Effector memory CD4-positive, alpha-beta T cell (primary cell): ENCODE measurements around the gene MYLIP.

Source experiments
- DNase-seq, 3 donors: peaks; one replicate each; pipeline ENCODE4 v3.0.0-alpha.2; 2020
- H3K27ac ChIP-seq: 2 replicates; pipeline ENCODE4 v1.7.0; 2013; ENCODE audit warnings: mild to moderate bottlenecking, low read length, moderate library complexity; ENCODE audit not compliant: insufficient read depth, poor library complexity, severe bottlenecking
- H3K27me3 ChIP-seq: replicated peaks from 2 replicates; pipeline ENCODE4 v1.7.0; 2013; ENCODE audit warnings: mild to moderate bottlenecking, low read length; ENCODE audit not compliant: insufficient read depth, control insufficient read depth, poor library complexity, severe bottlenecking
- H3K36me3 ChIP-seq: 2 replicates; pipeline ENCODE4 v1.7.0; 2013; ENCODE audit warnings: mild to moderate bottlenecking, low read length, moderate library complexity; ENCODE audit not compliant: control insufficient read depth, insufficient read depth
- H3K4me1 ChIP-seq: 2 replicates; pipeline ENCODE4 v1.7.0; 2013; ENCODE audit warnings: low read length, mild to moderate bottlenecking; ENCODE audit not compliant: control insufficient read depth, insufficient read depth, poor library complexity, severe bottlenecking
- H3K4me3 ChIP-seq: 2 replicates; pipeline ENCODE4 v1.7.0; 2013; ENCODE audit warnings: low read length, low read depth, mild to moderate bottlenecking; ENCODE audit not compliant: insufficient read depth, poor library complexity, severe bottlenecking
- H3K9me3 ChIP-seq: 2 replicates; pipeline ENCODE4 v1.7.0; 2013; ENCODE audit warnings: mild to moderate bottlenecking, low read length, moderate library complexity; ENCODE audit not compliant: control insufficient read depth

Gene MYLIP

DNA sequence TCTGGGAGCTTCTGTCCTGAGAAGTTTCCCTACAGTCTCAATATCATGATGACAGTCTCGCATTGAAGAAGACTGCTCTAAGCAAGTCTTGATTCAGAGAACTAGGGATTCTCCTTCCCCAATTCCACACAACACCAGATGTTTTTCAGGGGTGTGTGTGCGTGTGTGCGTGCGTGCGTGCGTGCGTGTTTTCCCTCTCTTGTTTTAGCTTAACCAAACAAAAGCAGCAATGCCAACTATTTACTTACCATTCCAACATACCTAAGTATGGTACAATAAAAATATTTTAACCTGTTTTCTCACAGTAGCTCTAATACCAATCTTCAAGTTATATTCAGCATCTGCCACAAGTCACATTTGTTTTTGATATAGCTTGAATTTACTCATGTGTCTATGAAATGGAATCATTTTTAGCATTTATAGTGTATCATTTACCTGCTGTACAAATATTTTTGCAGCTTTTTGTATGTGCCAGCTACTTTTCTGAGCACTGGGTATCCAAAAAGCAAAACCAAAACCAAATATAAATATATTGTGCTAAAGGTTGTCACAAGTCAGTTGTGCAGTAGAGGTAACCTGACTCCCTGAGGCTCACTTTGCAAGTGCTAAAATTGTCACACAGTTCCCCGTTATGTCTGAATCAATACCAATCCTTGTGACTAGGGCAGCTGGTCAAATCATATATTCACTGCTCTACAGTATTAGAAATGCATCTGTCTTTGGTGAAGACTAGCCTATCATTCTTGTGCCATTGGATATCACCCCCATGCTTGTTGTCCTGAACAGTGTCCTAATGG is 21.7 kb upstream of the MYLIP start:
- H3K4me1 ChIP-seq: no peaks in the 10 kb centered on the region

DNA sequence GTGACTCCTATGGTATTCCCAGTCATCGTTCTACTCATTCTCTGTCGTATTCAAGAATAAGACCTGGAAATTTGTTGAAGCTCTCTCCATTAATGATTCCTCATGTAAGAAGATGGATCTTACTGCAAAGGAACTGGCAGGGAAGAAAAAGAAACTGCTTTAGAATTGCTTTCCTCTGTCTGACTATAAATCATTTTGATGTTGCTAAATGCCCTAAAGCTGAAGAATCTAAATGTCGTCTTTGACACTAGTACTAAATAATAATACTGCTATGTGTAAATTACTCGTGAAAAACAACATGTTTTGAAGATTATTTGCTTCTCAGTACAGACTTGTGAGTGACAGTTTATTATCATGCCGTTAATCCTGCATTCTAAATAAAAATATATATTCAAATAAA is 20.5 kb upstream of the MYLIP start:
- DNase-seq: no peak
- no peaks in the 10 kb centered on the region for H3K4me1 ChIP-seq
- no peaks in the 10 kb centered on the region for H3K36me3 ChIP-seq
- H3K9me3 ChIP-seq: no peaks in the 10 kb centered on the region
- H3K27me3 ChIP-seq: no peaks in the 10 kb centered on the region
- no peak overlapping the region for H3K4me3 ChIP-seq
- H3K27ac ChIP-seq: no peak overlapping the region

More for the DNA sequence above, 21.7 kb upstream of the MYLIP start:
- Histone ChIP-seq H3K27ac (no peak overlapping the region), H3K27me3 (no peaks in the 10 kb centered on the region), H3K4me3 (no peak overlapping the region), H3K9me3 (no peaks in the 10 kb centered on the region), H3K36me3 (no peaks in the 10 kb centered on the region)
- DNase-seq: no peak

DNA sequence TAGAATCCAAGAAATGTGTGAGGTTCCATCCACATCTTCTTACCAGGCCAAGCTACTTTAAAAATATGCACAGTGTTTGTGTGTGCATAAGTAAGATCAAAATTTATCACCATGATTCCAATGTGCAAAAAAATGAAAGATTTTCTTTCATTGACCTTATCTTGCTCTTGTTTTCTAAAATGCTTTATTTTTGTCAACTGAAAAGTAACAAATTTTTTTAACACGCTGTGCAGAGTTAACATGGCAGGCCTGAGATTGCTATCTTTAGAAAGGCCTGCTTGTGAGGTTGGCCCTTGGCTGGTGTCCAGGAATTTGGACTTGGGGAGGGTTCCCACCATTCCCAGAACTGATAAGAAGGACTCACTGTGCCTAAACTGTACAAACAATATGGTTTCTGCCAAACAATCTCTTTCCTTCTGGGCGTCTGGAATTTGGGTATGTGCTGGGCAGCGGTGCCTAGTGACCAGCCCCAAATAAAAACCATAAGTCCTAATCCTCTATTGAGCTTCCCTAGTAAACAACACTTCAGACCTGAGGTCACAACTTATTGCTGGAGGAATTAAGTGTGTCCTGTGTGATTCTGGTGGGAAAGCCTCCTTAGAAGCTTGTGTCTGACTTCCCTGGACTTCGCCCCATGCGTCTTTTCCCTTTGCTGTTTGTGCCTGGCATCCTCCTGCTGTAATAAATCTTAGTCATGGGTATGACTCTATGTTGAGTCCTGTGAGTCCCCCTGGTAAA is 19.8 kb upstream of the MYLIP start:
- Histone ChIP-seq H3K36me3 (no peaks in the 10 kb centered on the region), H3K4me3 (no peak overlapping the region), H3K27ac (no peak overlapping the region), H3K4me1 (no peaks in the 10 kb centered on the region), H3K9me3 (no peaks in the 10 kb centered on the region), H3K27me3 (no peaks in the 10 kb centered on the region)
- DNase-seq: no peak

DNA sequence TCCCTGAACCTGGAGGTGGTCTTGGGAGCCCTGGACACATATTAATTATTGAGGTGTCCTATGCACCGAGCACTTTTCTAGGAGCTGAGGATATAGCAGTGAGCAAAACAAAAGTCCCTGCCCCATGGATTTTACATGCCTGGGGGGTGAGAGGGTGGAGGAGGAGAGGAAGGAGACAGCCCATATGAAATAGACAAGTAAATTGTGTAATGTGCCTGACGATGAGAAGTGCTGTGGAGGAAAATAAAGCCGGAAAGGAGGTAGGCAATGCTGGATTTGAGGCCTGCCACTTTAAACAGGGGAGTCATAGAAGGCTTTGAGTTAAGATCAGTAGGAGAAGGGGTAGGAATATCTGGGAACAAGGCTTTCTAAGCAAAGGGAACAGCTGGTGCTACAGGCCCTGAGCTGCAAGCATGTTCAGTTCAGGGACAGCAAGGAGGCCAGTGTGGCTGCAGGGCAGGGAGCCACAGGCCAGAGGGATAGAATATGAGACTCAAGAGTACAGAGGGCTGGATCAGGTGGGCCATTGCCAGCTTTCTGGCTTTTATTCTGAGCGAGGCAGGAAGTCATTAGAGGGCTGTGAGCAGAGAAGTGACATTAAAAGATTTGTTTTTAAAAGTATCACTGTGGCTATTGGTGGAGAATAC is 19.1 kb upstream of the MYLIP start:
- Histone ChIP-seq H3K9me3 (no peaks in the 10 kb centered on the region), H3K4me3 (no peak overlapping the region), H3K4me1 (no peaks in the 10 kb centered on the region), H3K27ac (no peak overlapping the region), H3K27me3 (no peaks in the 10 kb centered on the region), H3K36me3 (no peaks in the 10 kb centered on the region)
- DNase-seq: no peak

DNA sequence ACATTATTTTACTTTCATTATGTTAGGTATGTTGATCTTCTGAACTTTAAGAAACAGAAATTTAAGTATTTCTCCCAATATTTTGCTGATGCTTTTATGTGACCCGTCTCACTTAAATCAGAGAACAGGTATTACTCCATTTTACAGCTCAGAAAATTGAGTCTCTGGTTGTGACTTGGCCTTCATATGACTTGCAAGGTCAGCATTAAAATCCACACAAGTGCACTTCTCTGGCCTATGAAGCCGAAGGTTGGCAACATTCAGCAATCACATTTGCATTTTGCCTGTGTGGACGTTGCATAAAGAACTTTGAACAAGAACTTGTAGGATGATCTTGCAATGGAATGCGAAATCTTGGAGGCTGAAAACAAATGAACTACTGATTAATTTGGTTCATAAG is 10.1 kb upstream of the MYLIP start:
- Histone ChIP-seq H3K36me3 (no peaks in the 10 kb centered on the region), H3K4me1 (no peaks in the 10 kb centered on the region), H3K9me3 (no peaks in the 10 kb centered on the region), H3K27me3 (no peaks in the 10 kb centered on the region), H3K4me3 (no peak overlapping the region), H3K27ac (no peak overlapping the region)
- DNase-seq: no peak

DNA sequence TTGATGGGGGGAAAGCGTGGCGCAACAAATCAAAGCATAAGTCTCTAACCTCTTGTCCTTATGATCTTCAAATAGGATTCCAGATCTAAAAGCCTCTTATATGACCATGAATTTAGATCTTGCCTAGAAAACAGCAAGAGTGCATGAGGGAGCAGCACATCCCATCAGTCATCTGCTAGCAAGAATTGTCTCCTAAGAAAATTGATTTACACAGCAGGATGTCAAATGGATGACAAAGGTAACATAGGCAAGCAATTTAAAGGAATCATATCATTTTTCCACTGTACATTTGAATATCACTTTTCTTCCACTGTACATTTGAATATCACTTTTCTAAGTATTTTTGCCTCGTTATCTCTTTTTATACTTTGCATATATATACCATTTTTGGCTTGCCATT is 7.5 kb upstream of the MYLIP start:
- Histone ChIP-seq H3K27ac (no peak overlapping the region), H3K9me3 (no peaks in the 10 kb centered on the region), H3K4me3 (no peak overlapping the region), H3K36me3 (no peaks in the 10 kb centered on the region), H3K27me3 (no peaks in the 10 kb centered on the region), H3K4me1 (no peaks in the 10 kb centered on the region)
- no peak for DNase-seq

DNA sequence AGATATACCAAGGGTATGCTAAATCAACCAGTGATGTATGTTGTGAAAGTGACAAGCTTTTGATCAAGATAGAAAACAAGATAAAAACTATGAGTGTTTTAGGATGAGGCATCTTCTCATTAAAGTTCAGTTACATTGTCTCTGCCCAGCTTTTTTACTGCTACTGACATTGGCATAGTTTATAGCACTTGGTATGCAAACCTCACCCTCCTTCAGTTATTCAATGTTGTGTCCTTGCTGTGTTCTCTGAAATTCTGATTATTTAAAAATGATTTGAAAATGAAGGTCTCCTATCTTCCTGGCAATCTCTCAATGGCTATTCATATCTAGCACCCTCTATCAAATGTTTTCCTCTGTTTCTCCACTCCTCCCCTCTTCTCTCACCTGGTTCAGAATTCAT is 6.7 kb upstream of the MYLIP start:
- no peak overlapping the region for H3K27ac ChIP-seq
- H3K4me3 ChIP-seq: no peak overlapping the region
- no peak for DNase-seq
- no peaks in the 10 kb centered on the region for H3K9me3 ChIP-seq
- no peaks in the 10 kb centered on the region for H3K27me3 ChIP-seq
- H3K36me3 ChIP-seq: no peaks in the 10 kb centered on the region
- H3K4me1 ChIP-seq: no peaks in the 10 kb centered on the region

DNA sequence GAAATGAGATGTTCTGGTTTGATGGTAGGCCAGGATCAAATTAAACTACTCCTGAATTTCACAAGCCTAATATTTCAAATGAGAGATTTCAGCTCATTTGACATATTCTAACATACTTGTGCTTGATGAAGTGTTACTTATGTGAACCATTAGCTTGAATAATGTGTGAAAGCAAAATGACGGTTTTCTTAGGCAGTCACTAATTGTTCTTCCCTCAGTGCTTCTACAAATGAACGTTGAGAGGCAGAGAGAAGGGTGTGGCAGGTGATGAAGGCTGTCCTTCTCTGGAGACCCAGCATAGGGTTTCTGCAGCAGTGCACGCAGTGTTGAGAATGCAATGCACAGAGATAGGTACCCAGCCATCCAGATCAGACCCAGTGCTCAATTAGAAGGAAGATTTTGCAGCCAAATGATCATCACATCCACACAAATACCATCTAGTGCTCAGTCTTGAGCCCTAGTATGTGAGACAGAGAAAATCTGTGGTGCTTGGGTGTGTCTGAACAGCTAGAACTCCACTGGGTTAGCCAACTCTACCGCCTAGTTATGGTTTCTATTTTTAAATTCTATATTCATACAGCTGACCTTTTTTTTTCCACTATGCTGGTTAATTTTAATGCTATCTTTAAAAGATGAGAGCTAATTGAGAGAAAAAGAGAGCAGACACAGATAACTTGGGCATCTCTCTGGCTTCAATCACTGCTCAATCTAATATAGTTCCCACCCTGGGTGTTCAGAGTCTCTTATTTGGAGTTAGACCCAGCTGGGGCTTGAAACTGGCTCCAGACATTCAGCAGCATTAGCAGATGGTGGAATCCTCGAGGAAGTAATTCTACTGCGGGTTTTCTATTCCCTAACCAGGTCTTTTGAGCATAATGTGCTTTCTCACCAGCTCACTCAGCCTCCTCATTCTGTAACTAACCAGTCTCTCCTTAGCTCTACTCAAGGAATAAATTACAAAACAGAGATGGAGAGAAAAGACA is 4.4 kb upstream of the MYLIP start:
- DNase-seq: no peak
- no peaks in the 10 kb centered on the region for H3K4me1 ChIP-seq
- H3K27ac ChIP-seq: no peak overlapping the region
- no peaks in the 10 kb centered on the region for H3K36me3 ChIP-seq
- H3K9me3 ChIP-seq: no peaks in the 10 kb centered on the region
- H3K27me3 ChIP-seq: no peaks in the 10 kb centered on the region
- no peak overlapping the region for H3K4me3 ChIP-seq

DNA sequence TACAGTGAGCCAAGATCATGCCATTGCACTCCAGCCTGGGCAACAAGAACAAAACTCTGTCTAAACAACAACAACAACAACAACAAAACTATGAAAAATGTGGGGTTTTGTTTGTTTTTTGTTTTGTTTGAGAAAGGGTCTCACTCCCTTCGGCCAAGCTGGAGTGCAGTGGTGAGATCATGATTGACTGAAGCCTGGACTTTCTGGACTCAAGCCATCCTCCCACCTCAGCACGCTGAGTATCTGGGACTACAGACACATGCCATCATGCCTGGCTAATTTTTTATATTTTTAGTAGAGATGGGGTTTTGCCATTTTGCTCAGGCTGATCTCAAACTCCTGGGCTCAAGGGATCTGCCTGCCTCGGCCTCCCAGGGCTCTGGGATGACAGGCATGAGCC is 2.8 kb upstream of the MYLIP start:
- H3K4me3 ChIP-seq: no peak overlapping the region
- H3K27me3 ChIP-seq: no peaks in the 10 kb centered on the region
- no peak for DNase-seq
- no peaks in the 10 kb centered on the region for H3K9me3 ChIP-seq
- H3K36me3 ChIP-seq: no peaks in the 10 kb centered on the region
- peaks cover 4% of the 10 kb centered on the region for H3K4me1 ChIP-seq
- no peak overlapping the region for H3K27ac ChIP-seq
